Stimulated activated CD8-positive, alpha-beta memory T cell treated with anti-CD3 and anti-CD28 coated beads, Interleukin-15, amount 100 ng/mL, for 4 hours (primary cell): Measurements from ENCODE around the gene PRCD.
A peak's percentile ranks its signal among the peaks of the same experiment; 100 is the strongest.
"Not testable (repeated sequence)": the region's sequence is repeated elsewhere in the genome, so short reads cannot be mapped to it uniquely, and the experiment has no call there.

ENCODE experiments used
- DNase-seq, 2 donors: peaks; one replicate each; pipeline ENCODE4 v3.0.0-alpha.2; 2020; ENCODE audit warnings: low read depth in 2 of 2

PRCD gene

GRCh38 chr17:76504117-76504516 lies 35.7 kb upstream of the PRCD start:
- DNase-seq, result no peak

- DNase-seq, result peak; percentile 72 to 77
These were observed 33.2 kb upstream of the PRCD start for GRCh38 chr17:76506408-76507345.

GRCh38 chr17:76508472-76509063 lies 31.3 kb upstream of the PRCD start:
- DNase-seq, result not testable (repeated sequence)

- no peak for DNase-seq
These were observed 29.0 kb upstream of the PRCD start for GRCh38 chr17:76510831-76511244.

- no peak for DNase-seq
These were observed 28.0 kb upstream of the PRCD start for GRCh38 chr17:76511668-76512365.

GRCh38 chr17:76512366-76513305 lies 27.2 kb upstream of the PRCD start:
- DNase-seq, result no peak

GRCh38 chr17:76513306-76513692 lies 26.5 kb upstream of the PRCD start:
- no peak for DNase-seq

GRCh38 chr17:76514355-76514754 lies 25.5 kb upstream of the PRCD start:
- DNase-seq, result not testable (repeated sequence)

- peak; percentile 67 to 69 for DNase-seq
These were observed 24.4 kb upstream of the PRCD start for GRCh38 chr17:76515274-76515949.

GRCh38 chr17:76517638-76518038 lies 22.2 kb upstream of the PRCD start:
- no peak for DNase-seq

- DNase-seq, result no peak
These were observed 20.5 kb upstream of the PRCD start for GRCh38 chr17:76519048-76519966.

GRCh38 chr17:76521262-76521661 lies 18.6 kb upstream of the PRCD start:
- DNase-seq, result no peak

- not testable (repeated sequence) for DNase-seq
These were observed 18.2 kb upstream of the PRCD start for GRCh38 chr17:76521683-76522082.

GRCh38 chr17:76523084-76524037 lies 16.5 kb upstream of the PRCD start:
- DNase-seq, result peak; percentile 44 to 56

GRCh38 chr17:76524598-76525512 lies 15.0 kb upstream of the PRCD start:
- no peak for DNase-seq

GRCh38 chr17:76525513-76525833 lies 14.4 kb upstream of the PRCD start:
- not testable (repeated sequence) for DNase-seq

- not testable (repeated sequence) for DNase-seq
These were observed 12.8 kb upstream of the PRCD start for GRCh38 chr17:76527016-76527415.
